ENCODE measurements around the gene CORO2B. TPM values are rescaled to one million over a fixed set of nuclear protein-coding genes. Genes with fewer than 3 reads are reported as not detected.

CORO2B gene
- total and polyA plus RNA-seq, 2 of the 13 experiments (the other 11 are each of a cell fraction or from before 2014, with no cell fraction given) = 0.35 to 0.63 TPM

GRCh38 chr15:68567345-68567744, 11.4 kb upstream of the CORO2B start:
- ATAC-seq (no peak), DNase-seq (ENCODE audit: low spot score) (no peak), FAIRE-seq (no peak)
- Histone ChIP-seq H3K4me2 (ENCODE audit: low read depth, low read length) (no peak overlapping the region), H3K9me3 (ENCODE audit: low read length) (no peaks in the 10 kb centered on the region), H3K36me3 (replicated peaks in 1 of 2; ENCODE audit: control insufficient read depth in 1 of 2, insufficient read depth in 2 of 2, low read length in 2 of 2) (no peaks in the 10 kb centered on the region), H3K79me2 (ENCODE audit: insufficient read depth, low read length) (no peaks in the 10 kb centered on the region), H3K9ac (ENCODE audit: insufficient read depth, low read depth, low read length) (no peak overlapping the region), H3K27ac (ENCODE audit: extremely low read length, insufficient read depth, low read length) (no peak overlapping the region), H4K20me1 (ENCODE audit: insufficient read depth, low read length) (no peaks in the 10 kb centered on the region), H2AFZ (ENCODE audit: low read length) (no peak overlapping the region), H3K4me3 (replicated peaks in 1 of 3; ENCODE audit: insufficient read depth in 1 of 3, low read depth in 2 of 3, low read length in 3 of 3) (no peak overlapping the region), H3K27me3 (ENCODE audit: control insufficient read depth in 1 of 2, insufficient read depth in 2 of 2, low read length in 2 of 2) (peaks cover 2 to 24% of the 10 kb centered on the region in 2 experiments; a peak in 4 of 5 replicates), H3K4me1 (ENCODE audit: insufficient read depth, low read length) (no peaks in the 10 kb centered on the region)
- 65% methylated on average over 3 of the region's 3 CpGs for WGBS (ENCODE audit: low lambda C conversion rate)
- intact Hi-C loops (cut with micrococcal nuclease; ENCODE audit: unreplicated experiment) = no loop called here
- TF ChIP-seq JARID2 (CRISPR knock-in tag; IDR thresholded peaks at IDR 0.05; ENCODE audit: insufficient replicate concordance) (no peak), KMT2B (CRISPR knock-in tag; IDR thresholded peaks at IDR 0.05) (no peak), ZNF124 (CRISPR knock-in tag; IDR thresholded peaks at IDR 0.05) (no peak), ZNF260 (CRISPR knock-in tag; IDR thresholded peaks at IDR 0.05; ENCODE audit: borderline replicate concordance, low read depth) (no peak), PHF21A (CRISPR knock-in tag; IDR thresholded peaks at IDR 0.05) (no peak), FOXP1 (IDR thresholded peaks at IDR 0.05) (no peak), FOXP1 (CRISPR knock-in tag; IDR thresholded peaks at IDR 0.05) (no peak), WIZ (CRISPR knock-in tag; IDR thresholded peaks at IDR 0.05) (no peak), MYPOP (CRISPR knock-in tag; IDR thresholded peaks at IDR 0.05) (no peak), GPBP1L1 (CRISPR knock-in tag; IDR thresholded peaks at IDR 0.05) (no peak), SETDB1 (CRISPR knock-in tag; IDR thresholded peaks at IDR 0.05; ENCODE audit: borderline replicate concordance) (no peak), SMAD3 (CRISPR knock-in tag; IDR thresholded peaks at IDR 0.05) (no peak)
- in situ Hi-C loops (cut with HindIII; ENCODE audit: extremely low pct_ligation_motif_present, low pct_unique_long_range_greater_than_20kb) = no loop called here
- BruUV-seq (replicated peaks) = no TSS peak
- ChIA-PET CTCF (ENCODE audit: low intra/inter-chr PET ratio, low total read pairs) (no interaction called here), POLR2A (no interaction called here)

Data from HepG2 (cell line).